Frontal cortex (tissue), 4 donors: ENCODE results near the gene SGTB. TPM values are rescaled to one million over a fixed set of nuclear protein-coding genes. Genes with fewer than 3 reads are reported as not detected.
"Not testable (repeated sequence)": the region's sequence is repeated elsewhere in the genome, so short reads cannot be mapped to it uniquely, and the experiment has no call there.

Experiments used
- DNase-seq, 2 donors: peaks; one replicate each; pipeline ENCODE4 v3.0.0; 2012; ENCODE audit warnings: low spot score in 2 of 2
- FAIRE-seq: peaks from 2 replicates; lab custom pipeline; 2012; peaks lifted over from hg19 to GRCh38; lab: Jason Lieb, UNC
- total RNA-seq: library from RNA; depleted of rRNA; stranded (reverse); fragments of >200 nt; gene quantifications from one replicate; pipeline ENCODE4 v1.2.3, GENCODE V29; 2014
- donor health status: control.
- donor health status: control.
- donor health status: control.

SGTB gene
- total RNA-seq, 1 donor from 2014 or later, result 29.8 TPM

DNA sequence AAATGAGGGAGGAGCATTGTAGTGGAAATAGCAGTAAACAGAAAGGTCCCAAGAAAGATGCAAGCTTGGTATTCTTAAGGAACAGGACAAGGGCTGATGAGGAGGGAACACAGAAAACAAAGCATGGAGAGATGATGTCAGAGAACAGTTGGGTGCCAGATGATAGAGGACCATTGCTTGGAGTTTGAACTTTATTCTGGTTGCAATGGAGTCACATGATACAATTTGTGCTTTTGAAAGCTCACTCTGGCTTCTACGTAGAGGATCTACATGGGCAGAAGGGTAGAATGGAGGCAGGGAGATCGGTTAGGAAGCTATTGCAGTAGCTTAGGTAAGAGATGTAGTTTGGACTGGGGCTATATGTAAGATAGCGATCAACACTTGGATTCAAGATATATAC, 39.8 kb downstream of the SGTB start:
- DNase-seq (no peak), FAIRE-seq (no peak)

DNA sequence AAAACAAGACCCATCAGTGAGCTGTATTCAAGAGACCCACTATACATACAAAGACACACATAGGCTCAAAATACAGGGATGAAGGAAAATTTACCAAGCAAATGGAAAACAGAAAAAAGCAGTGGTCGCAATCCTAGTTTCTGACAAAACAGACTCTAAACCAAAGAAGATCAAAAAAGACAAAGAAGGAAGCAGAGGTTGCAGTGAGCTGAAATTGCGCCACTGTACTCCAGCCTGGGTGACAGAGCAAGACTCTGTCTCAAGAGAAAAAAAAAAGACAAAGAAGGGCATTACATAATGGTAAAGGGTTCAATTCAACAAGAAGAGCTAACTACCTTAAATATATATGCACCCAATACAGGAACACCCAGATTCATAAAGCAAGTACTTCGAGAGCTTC, 45.9 kb downstream of the SGTB start:
- DNase-seq, FAIRE-seq: not testable (repeated sequence)

DNA sequence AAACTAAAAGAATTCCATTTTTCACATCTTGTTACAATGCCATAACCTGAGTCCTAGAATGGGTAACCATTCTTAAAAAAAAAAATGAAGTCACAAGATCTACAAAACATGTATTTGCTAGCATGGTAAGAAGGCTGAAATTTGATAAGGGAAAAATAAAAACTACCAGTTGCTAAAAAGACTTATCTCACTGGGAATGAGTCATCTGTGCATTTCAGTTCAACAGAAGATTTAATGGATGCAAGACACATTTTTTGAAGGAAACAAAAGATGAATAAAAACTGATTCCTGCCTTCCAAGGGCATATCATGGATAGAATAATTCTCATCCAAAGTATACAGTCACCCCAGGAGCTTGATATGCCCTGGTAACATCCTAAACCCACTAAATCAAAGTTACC, 47.2 kb downstream of the SGTB start:
- FAIRE-seq (no peak), DNase-seq (no peak)

DNA sequence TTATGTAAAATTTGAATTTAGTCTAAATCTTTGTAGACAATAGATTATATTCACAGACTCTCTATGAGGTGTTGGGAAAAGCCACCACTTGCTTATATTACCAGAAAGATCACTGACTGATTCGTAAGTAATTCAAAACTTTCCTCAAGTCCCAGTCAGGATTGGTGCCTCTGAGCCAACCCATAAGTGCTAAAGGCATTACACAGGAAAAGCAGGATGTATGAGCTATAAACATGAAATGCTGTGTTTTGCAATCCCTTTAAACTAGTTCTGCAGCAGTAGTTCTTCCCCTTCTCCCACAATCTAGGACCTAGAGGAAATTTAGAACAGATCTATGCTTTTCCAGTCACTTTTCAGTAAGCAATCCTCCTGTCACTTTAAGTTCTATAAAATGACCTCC, 49.1 kb downstream of the SGTB start:
- FAIRE-seq, result no peak
- DNase-seq, result no peak

DNA sequence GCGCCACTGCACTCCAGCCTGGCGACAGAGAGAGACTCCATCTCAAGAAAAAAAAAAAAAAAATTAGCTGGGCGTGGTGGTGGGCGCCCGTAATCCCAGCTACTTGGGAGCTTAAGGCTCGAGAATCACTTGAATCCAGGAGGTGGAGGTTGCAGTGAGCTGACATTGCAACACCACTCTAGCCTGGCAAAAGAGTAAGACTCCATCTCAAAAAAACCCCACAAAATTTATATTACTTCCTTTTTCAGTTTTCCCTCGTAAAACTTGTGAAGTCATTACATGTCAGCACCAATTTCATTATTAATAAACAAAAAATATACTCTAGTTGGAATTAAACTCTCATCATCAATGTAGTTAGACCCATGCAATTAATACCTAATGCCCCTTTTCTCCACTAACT, 53.2 kb downstream of the SGTB start:
- no peak for FAIRE-seq
- DNase-seq, result no peak

DNA sequence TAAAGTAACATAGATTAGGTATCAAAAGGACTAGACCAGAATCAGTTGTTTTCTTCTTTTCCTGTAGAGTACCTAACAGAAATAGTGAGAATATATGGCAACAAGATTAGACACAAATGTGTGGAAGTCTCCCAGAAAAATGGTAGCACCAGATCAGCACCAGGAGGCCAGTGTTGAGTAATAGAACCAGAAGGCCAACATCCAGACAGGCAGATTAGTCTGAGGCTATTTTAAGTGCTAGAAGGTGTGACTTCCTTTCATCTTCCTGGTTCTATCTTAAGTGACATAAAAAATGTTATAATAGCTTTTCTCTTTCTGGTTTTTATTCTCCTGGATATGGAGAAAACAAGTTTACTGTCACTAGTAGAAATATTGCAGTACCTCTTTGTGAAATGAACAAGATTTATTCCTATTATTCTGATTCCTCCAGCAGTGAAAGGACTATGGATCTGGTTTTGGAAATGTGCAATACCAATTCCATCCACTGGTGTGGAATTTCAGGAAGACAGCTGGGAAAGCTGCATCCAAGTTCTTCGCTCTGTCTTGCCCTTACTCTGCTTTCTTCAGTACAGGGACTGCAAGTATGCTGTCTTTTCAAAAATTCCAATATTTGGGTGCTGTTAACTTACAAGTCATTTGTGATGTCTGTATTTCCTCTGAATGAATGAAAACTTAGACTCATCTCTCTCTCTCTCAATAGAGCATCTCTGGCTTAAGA, 57.9 kb downstream of the SGTB start:
- no peak for DNase-seq
- no peak for FAIRE-seq

DNA sequence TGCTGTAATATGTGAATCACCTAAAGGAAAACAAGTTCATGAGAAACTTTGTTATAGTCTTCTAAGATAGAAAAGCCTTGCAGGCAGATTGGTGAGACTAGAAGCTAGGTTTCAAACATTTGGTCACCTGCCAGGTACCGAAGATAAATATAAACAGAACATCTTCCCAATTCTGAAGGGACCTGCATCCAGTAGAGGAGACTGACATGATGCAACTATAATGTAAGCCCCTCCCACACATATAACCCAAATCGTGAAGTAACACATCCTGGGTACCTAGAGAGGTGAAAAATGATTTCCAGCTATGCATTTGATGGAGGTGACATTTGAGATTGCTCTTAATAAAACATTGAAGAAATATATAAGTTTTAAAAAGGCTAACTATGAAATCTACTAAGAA, 67.2 kb downstream of the SGTB start:
- FAIRE-seq, result no peak
- no peak for DNase-seq

DNA sequence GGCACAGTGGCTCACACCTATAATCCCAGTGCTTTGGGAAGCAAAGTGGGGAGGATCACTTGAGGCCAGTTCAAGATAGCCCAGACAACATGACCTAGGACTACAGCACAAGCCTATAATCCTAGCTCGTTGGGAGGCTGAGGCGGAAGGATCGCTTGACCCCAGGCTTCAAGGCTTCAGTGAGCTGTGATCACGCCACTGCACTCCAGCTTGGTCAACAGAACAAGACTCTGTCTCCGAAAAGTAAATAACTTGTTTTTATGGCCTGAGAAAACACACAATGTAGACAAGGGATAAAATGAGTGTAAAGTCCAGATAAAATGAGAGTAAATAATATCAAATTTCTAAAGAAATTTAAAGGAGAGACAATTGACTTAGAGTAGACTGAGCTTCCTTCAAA, 70.8 kb downstream of the SGTB start:
- FAIRE-seq, result no peak
- DNase-seq, result no peak

DNA sequence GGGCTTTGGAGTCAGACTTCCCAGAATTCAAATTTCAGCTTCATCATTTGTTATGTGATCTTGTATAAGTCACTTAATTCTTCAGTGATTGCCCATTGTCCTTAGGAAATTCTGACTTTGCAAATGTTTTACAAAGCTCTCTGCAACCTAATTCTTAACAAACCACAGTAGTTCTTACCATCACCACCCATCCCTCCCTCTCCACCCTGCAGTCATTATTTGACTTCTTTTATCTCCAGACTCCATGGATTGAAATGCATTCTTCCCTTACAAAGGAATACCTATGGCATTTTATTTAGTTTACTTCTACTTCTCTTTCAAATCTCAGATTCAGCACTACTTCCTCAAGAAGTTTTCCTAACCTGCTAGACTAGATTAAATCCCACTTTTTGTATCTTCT, 74.0 kb downstream of the SGTB start:
- no peak for FAIRE-seq
- no peak for DNase-seq

DNA sequence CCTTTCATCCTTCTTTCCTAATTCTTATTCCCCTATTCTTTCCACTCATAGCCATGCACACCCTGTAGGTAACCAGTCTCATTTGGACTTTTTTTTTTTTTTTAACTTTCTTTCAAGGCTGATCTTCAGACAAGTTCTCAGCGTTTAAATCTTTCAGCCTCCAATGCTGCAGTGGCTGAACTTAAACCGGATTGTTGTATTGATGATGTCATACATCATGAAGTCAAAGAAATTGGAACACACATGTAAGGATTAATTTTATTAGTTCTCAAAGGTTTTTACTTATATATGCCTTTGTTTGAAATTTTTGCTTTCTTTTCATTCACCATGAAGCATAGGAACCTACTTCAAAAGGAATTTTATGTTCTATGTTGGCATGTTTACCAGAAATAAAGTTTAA, 75.0 kb downstream of the SGTB start:
- no peak for FAIRE-seq
- no peak for DNase-seq

DNA sequence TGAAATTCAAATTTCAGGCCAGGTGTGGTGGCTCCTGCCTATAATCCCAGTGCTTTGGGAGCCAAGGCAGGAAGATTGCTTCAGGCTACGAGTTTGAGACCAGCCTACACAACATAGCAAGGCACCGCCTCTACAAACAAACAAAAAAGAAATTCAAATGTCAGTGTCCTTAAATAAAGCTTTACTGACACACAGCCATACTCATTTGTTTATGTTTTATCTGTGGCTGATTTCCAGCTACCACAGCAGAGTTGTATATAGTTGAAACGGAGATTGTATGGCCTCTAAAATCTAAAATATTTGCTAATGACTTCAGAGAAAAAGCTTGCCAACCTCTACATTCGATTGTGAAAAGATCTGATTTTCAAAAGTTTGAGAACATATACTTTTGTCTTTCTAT, 81.7 kb downstream of the SGTB start:
- DNase-seq, result no peak

DNA sequence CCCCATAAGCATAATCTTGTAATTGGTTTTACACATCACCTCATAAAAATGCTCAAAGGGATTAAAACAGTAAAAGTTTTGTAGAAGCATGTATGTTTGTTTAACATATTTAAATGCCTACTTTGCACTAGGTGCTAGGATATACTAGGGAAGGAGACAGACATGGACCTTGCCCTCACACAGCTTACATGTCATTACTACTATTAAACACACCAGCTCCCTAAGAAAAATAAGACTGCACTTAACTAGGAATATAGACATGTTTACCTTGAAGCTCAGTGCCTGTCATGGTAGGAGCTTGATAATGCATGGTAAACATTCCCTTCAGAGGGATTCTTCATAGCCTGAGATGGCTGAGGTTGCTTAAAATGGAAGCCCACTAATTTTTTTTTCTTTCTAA, 90.9 kb downstream of the SGTB start:
- FAIRE-seq, result no peak
- no peak for DNase-seq

More for the DNA sequence above, 81.7 kb downstream of the SGTB start:
- FAIRE-seq, result no peak

DNA sequence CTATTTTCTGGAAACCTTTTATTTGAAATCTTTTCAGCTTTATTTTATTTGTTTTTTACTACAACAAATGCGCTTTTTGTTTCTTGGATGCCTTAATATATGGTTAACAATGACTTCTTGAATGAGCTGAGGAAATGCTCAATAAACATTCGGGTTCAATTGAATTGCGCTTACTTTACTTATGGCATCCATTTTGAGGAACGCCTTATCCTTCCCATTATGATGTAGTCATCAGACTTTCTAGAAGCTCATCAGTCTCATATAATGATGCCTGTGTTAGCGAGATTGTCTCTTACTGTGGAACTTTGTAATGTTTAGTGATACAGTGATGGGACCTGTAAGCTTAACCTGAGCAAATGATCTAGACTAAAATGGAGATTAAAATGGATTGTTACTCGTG, 96.2 kb downstream of the SGTB start:
- DNase-seq, result no peak
- FAIRE-seq, result no peak

DNA sequence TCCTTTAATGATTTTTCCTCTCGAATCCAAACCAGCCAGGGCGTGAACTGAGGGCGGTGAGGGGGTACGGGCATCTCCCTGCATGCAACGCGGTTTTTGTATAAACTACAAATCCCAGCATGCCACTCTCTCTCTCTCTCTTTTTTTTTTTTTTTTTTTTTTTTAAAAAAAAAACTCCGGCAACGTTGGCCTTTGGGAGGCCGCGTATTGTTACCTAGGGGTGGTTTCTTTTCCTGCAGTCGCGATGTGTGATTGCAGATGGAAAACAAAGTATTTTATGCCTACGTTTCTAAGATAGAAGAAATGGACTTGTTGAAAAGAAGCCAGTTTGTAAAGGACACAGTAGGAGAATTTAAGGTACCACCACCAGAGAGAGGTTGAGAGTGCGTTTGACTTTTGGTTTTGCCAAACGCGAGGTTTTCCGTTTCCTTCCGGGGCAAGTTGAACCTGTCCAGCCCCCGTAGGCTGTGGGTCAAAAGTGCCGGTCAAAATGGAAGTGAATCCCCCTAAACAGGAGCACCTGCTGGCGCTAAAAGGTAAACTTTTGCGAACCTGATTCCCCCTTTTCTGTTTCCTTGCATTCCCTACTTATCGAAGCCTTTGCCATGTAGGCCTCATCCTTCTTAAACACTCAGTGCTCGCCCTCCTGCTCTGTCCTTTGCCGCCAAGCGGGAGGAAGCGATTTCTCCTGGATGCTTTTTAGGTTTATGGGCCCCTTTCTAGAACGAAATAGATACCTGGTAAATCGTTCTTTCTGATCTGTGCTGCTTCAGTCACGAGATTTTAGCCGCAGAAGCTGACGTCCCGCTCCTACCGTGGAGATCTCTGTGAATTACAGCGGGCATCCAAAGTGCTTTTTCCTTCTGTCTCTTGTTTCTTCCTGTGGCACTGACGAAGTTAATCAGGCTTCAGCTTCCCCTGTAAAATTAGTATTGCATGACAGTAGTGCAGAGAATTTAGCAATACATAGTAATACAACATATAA, 97.0 kb downstream of the SGTB start, which contains the start of the genes SHLD3 and TRAPPC13:
Gene SHLD3 (plus strand): TSS at position 457 of the 985 bp plus-strand sequence. CDS start 4,561 bp downstream, outside the sequence.
Gene TRAPPC13 (plus strand): TSS at position 457 of the 985 bp plus-strand sequence. CDS start 34 bp downstream, at position 491.
- no peak for FAIRE-seq

DNA sequence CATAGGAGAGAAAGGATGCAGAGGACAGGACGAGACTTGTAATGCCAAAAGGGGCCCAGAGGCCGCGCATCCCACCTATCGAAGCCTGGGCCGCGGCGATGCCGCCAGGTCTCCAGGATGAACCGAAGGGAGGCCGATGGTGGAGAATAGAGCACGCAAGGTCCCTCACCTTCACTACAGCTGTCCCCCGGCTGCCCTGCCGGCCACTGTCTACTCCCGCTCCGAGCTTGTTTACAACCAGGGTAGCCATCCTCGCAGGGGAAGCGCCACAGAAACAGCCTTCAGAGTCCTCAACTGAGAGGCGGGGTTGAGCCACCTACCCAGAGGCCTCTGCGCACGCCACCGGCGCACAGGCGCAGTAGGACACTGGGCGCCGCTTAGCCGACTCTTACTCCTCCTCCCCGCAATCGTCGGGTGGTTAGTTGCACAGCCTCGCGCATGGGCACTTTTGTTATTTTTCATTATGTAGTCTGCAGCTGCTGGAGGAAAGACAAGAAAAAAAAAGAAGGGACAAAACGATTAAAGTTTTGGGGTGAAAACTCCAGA, 97.8 kb downstream of the SGTB start, which contains the start of gene TRIM23:
Gene TRIM23 (minus strand): TSS at position 309 of the 546 bp plus-strand sequence. CDS start 59 bp downstream, at position 250.
- DNase-seq, result peak; percentile 56 to 70
- no peak for FAIRE-seq

More for the DNA sequence above, 97.0 kb downstream of the SGTB start, which contains the start of the genes SHLD3 and TRAPPC13:
- DNase-seq, result peak; percentile 30 to 45

DNA sequence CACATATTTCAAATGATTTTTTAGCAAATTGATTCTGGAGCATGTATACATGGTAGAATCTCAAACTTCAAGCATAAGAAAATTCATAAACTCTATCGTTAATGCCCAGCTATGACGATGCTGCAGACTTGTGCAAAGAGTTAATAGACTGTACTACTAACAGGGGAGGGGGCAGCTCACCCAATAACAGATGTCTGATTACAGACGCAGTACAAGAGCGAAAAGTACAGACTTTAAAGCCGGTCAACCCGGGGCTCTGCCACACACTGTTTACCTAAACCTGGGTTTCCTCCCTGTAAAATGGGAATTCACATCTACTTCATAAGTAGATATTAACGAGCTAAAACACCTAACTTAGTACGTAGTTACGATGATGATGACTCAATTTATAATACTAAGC, 98.4 kb downstream of the SGTB start:
- no peak for DNase-seq
- no peak for FAIRE-seq

DNA sequence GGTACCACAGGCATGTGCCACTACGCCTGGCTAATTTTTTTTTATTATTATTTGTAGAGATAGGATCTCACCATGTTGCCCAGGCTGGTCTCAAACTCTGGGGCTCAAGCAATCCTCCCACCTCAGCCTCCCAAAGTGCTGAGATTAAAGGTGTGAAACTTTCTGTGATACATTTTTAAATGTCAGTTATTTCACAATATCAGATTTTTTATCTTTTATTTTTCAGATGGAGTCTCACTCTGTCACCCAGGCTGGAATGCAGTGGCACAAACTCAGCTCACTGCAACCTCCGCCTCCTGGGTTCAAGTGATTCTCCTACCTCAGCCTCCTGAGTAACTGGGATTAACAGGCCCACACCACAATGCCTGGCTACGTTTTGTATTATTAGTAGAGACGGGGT, 99.9 kb downstream of the SGTB start:
- not testable (repeated sequence) for FAIRE-seq, DNase-seq

DNA sequence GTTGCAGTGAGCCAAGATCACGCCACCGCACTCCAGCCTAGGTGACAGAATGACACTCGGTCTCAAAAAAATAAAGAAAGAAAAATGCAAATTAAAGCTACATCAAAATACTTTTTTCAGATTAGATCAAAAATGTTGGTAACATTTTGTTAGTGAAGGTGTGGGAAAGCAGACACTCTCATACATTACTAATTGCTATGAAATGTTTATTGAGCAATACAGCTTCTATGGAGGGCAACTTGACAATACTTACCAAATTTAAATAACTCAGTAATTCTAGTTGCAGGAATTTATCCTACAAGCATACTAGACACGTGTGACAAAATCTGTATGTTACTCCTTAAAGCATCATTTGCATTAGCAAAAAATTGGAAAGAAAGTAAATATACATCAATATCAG, 101.9 kb downstream of the SGTB start:
- FAIRE-seq (no peak), DNase-seq (no peak)
